ENCODE results near the gene AGMO.

The AGMO gene

GRCh38 chr7:15199482-15199881 lies 362.3 kb downstream of the AGMO start:
- DNase-seq = no peak

GRCh38 chr7:15197042-15197977 lies 364.5 kb downstream of the AGMO start:
- no peak for DNase-seq

- no peak for DNase-seq
These were observed 383.8 kb downstream of the AGMO start for GRCh38 chr7:15178065-15178464.

GRCh38 chr7:15176089-15176488 lies 385.7 kb downstream of the AGMO start:
- DNase-seq = no peak

- no peak for DNase-seq
These were observed 386.7 kb downstream of the AGMO start for GRCh38 chr7:15175152-15175551.

- DNase-seq = no peak
These were observed 387.3 kb downstream of the AGMO start for GRCh38 chr7:15174485-15174884.

GRCh38 chr7:15168489-15168888 lies 393.3 kb downstream of the AGMO start:
- no peak for DNase-seq

GRCh38 chr7:15167912-15168311 lies 393.9 kb downstream of the AGMO start:
- no peak for DNase-seq

GRCh38 chr7:15166620-15167019 lies 395.2 kb downstream of the AGMO start:
- no peak for DNase-seq

GRCh38 chr7:15159261-15159660 lies 402.6 kb downstream of the AGMO start:
- DNase-seq = no peak

- DNase-seq = no peak
These were observed 403.5 kb downstream of the AGMO start for GRCh38 chr7:15158141-15158810.

Data from activated naive CD4-positive, alpha-beta T cell treated with Interleukin-2 at 50 U/mL for 16 hours (primary cell).